K562 (cell line): ENCODE results near the gene KLHL22. TPM values are rescaled to one million over a fixed set of nuclear protein-coding genes. Genes with fewer than 3 reads are reported as not detected.

Source experiments
- EZH2 ChIP-seq: IDR thresholded peaks from 2 replicates; pipeline ENCODE4 v1.6.1; 2012; ENCODE audit warnings: low read depth, mild to moderate bottlenecking, inconsistent platforms, low read length, borderline replicate concordance
- FOXA3 ChIP-seq, 2 experiments: fragments of 450-650 bp in 1 of 2; sonication (generic) in 1 of 2; formaldehyde crosslinking; IDR thresholded peaks in 1 of 2; conservative IDR thresholded peaks in 1 of 2; 2 replicates each; pipeline versions ENCODE4 v1.4.0 to v1.8.0; 2020 to 2022; ENCODE audit warnings: mild to moderate bottlenecking in 2 of 2, missing genetic modification reagents in 1 of 2
- HMGN3 ChIP-seq: IDR thresholded peaks from 2 replicates; pipeline ENCODE4 v1.6.1; 2011; ENCODE audit warnings: borderline replicate concordance, low read depth, mild to moderate bottlenecking, mixed read lengths, low read length; ENCODE audit not compliant: insufficient read length; ENCODE audit errors: extremely low read depth
- JUNB ChIP-seq: fragments of 450-650 bp; formaldehyde crosslinking; conservative IDR thresholded peaks from 2 replicates; pipeline ENCODE4 v1.4.0; 2020; ENCODE audit warnings: mild to moderate bottlenecking
- MAZ ChIP-seq, 2 experiments: fragments of 450-650 bp in 1 of 2; sonication (generic) in 1 of 2; formaldehyde crosslinking; IDR thresholded peaks in 1 of 2; conservative IDR thresholded peaks in 1 of 2; 2 replicates each; pipeline versions ENCODE4 v1.4.0 to v1.5.0; 2020; ENCODE audit warnings: mild to moderate bottlenecking in 1 of 2, missing genetic modification reagents in 1 of 2
- MYC ChIP-seq, 2 experiments: fragments of 250-450 bp in 1 of 2; sonication (Bioruptor Pico) in 1 of 2; IDR thresholded peaks; 2 replicates each; pipeline versions ENCODE4 v1.5.1 to v1.6.1; 2012 to 2021; ENCODE audit warnings: low read depth in 2 of 2, borderline replicate concordance in 1 of 2, improper control_type of control experiment in 1 of 2, low read length in 1 of 2, mild to moderate bottlenecking in 1 of 2, moderate library complexity in 1 of 2
- NFRKB ChIP-seq: fragments of 450-650 bp; IDR thresholded peaks from 2 replicates; pipeline ENCODE4 v1.6.1; 2016; ENCODE audit warnings: low read depth
- PKNOX1 ChIP-seq: fragments of 450-650 bp; IDR thresholded peaks from 2 replicates; pipeline ENCODE4 v1.6.1; 2016
- POLR3G ChIP-seq: IDR thresholded peaks from 2 replicates; pipeline ENCODE4 v1.6.1; 2011; ENCODE audit not compliant: insufficient read length, insufficient replicate concordance; ENCODE audit errors: extremely low read depth
- STAG1 ChIP-seq: sonication (generic); formaldehyde crosslinking; IDR thresholded peaks from 2 replicates; pipeline ENCODE4 v1.5.0; 2020; ENCODE audit warnings: missing genetic modification reagents, borderline replicate concordance
- USF2 ChIP-seq: sonication (generic); formaldehyde crosslinking; IDR thresholded peaks from 2 replicates; pipeline ENCODE4 v1.5.0; 2020; ENCODE audit warnings: missing genetic modification reagents
- ZFX ChIP-seq: sonication (generic); formaldehyde crosslinking; IDR thresholded peaks from 2 replicates; pipeline ENCODE4 v1.8.0; 2022; ENCODE audit warnings: mild to moderate bottlenecking, missing genetic modification reagents, moderate library complexity
- ZNF551 ChIP-seq: fragments of 250-450 bp; sonication (Bioruptor Pico); IDR thresholded peaks from 2 replicates; pipeline ENCODE4 v1.5.0; 2021; ENCODE audit warnings: mild to moderate bottlenecking, moderate library complexity
- ZNF79 ChIP-seq: fragments of 250-450 bp; sonication (Bioruptor Pico); IDR thresholded peaks from 2 replicates; pipeline ENCODE4 v1.4.0; 2020; ENCODE audit warnings: low read depth, mild to moderate bottlenecking, moderate library complexity
- polyA plus RNA-seq, 8 experiments: library from polyadenylated mRNA; depleted of rRNA in 4 of 8; stranded (reverse) in 5 of 8; unstranded in 3 of 8; fragments of >200 nt; fragmentation: Nextera tagmentation in 2 of 8; fragmentation: Illumina TruSeq in 1 of 8; extraction: Ambion mirVana in 2 of 8; extraction: Trizol in 1 of 8; gene quantifications; 2 replicates each; pipeline versions ENCODE4 v1.2.1 to v1.2.3, GENCODE V29; 2011 to 2014; ENCODE audit warnings: inconsistent platforms in 1 of 8, missing spikeins in 1 of 8
- total RNA-seq, 7 experiments: library from RNA; depleted of rRNA in 6 of 7; stranded (reverse); fragments of >200 nt in 6 of 7; fragmentation: Illumina TruSeq in 2 of 7; extraction: Trizol in 2 of 7; gene quantifications; 2 replicates each; pipeline versions ENCODE4 v1.2.1 to v1.2.3, GENCODE V29; 2011 to 2021; ENCODE audit warnings: low replicate concordance in 1 of 7
- TF ChIP-seq, protein P1 (sequence below), 3 experiments: fragments of 200-800 bp in 1 of 3; sonication (Bioruptor generic) in 1 of 3; sonication (generic) in 1 of 3; formaldehyde crosslinking in 1 of 3; IDR thresholded peaks; 2 replicates each; pipeline versions ENCODE4 v1.6.1 to v1.8.0; 2016 to 2022; ENCODE audit warnings: mild to moderate bottlenecking in 2 of 3, missing compliant biosample characterization in 2 of 3, missing genetic modification characterization in 2 of 3, missing genetic modification reagents in 1 of 3
- TF ChIP-seq, protein P2 (sequence below): sonication (generic); formaldehyde crosslinking; IDR thresholded peaks from 2 replicates; pipeline ENCODE4 v1.9.0; 2022; ENCODE audit warnings: mild to moderate bottlenecking, missing genetic modification reagents
- TF ChIP-seq, protein P3 (sequence below): fragments of 250-450 bp; sonication (Bioruptor Pico); IDR thresholded peaks from 2 replicates; pipeline ENCODE4 v1.9.0; 2021; ENCODE audit warnings: mild to moderate bottlenecking, inconsistent platforms

KLHL22 gene
- total and polyA plus RNA-seq, 9 of the 15 experiments (the other 6 are each of a cell fraction or from before 2014, with no cell fraction given), result 1.3 to 25.6 (median 15.2) TPM

- TF ChIP-seq, protein P1, sequence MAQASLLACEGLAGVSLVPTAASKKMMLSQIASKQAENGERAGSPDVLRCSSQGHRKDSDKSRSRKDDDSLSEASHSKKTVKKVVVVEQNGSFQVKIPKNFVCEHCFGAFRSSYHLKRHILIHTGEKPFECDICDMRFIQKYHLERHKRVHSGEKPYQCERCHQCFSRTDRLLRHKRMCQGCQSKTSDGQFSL (CRISPR knock-in tag; IDR thresholded peaks at IDR 0.05), result 0 out of 2 replicates have a peak, but pooled peaks have one; percentile 3
- TF ChIP-seq, protein P1 (tag; IDR thresholded peaks at IDR 0.05), result no peak
- TF ChIP-seq PKNOX1 (no peak), MYC (IDR thresholded peaks at IDR 0.05; ENCODE audit: low read depth, low read length) (0 out of 2 replicates have a peak, but pooled peaks have one; percentile 27), MYC (CRISPR knock-in tag; IDR thresholded peaks at IDR 0.05; ENCODE audit: borderline replicate concordance, low read depth) (peak; percentile 2; the same call in 1 of the 2 replicates), EZH2 (peak; percentile 65; the same call in 1 of the 2 replicates), FOXA3 (CRISPR knock-in tag; conservative IDR thresholded peaks at IDR 0.05 in 1 of 2, IDR thresholded peaks at IDR 0.05 in 1 of 2) (peak in 1 of 2 experiments; percentile 45; a peak in 2 of 4 replicates), ZFX (CRISPR knock-in tag) (peak; percentile 20; the same call in 1 of the 2 replicates), ZNF551 (no peak), HMGN3 (no peak), ZNF79 (CRISPR knock-in tag) (no peak), JUNB (CRISPR knock-in tag) (0 out of 2 replicates have a peak, but pooled peaks have one; percentile 10), USF2 (CRISPR knock-in tag) (peak; percentile 6; the same call in 1 of the 2 replicates), POLR3G (no peak), NFRKB (no peak), STAG1 (CRISPR knock-in tag) (peak; percentile 41; the same call in 1 of the 2 replicates), MAZ (CRISPR knock-in tag; conservative IDR thresholded peaks at IDR 0.05 in 1 of 2, IDR thresholded peaks at IDR 0.05 in 1 of 2) (0 out of 4 replicates have a peak, but pooled peaks of 1 of the 2 experiments have one; percentile 17)
- TF ChIP-seq, protein P2, sequence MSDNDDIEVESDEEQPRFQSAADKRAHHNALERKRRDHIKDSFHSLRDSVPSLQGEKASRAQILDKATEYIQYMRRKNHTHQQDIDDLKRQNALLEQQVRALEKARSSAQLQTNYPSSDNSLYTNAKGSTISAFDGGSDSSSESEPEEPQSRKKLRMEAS, result peak; percentile 12; the same call in 1 of the 2 replicates
- TF ChIP-seq, protein P3, sequence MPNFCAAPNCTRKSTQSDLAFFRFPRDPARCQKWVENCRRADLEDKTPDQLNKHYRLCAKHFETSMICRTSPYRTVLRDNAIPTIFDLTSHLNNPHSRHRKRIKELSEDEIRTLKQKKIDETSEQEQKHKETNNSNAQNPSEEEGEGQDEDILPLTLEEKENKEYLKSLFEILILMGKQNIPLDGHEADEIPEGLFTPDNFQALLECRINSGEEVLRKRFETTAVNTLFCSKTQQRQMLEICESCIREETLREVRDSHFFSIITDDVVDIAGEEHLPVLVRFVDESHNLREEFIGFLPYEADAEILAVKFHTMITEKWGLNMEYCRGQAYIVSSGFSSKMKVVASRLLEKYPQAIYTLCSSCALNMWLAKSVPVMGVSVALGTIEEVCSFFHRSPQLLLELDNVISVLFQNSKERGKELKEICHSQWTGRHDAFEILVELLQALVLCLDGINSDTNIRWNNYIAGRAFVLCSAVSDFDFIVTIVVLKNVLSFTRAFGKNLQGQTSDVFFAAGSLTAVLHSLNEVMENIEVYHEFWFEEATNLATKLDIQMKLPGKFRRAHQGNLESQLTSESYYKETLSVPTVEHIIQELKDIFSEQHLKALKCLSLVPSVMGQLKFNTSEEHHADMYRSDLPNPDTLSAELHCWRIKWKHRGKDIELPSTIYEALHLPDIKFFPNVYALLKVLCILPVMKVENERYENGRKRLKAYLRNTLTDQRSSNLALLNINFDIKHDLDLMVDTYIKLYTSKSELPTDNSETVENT (CRISPR knock-in tag), result peak; percentile 38; the same call in 1 of the 2 replicates
Observed at GRCh38 chr22:20423008-20423905, 72.3 kb downstream of the KLHL22 start (continued).
